C4-2B (cell line): ENCODE results near the gene APMAP.

Experiments
- ZFX ChIP-seq: fragments of 450-650 bp; IDR thresholded peaks from 2 replicates; pipeline ENCODE4 v1.6.1; 2017
- TF ChIP-seq, protein P1 (sequence below): fragments of 450-650 bp; conservative IDR thresholded peaks from 2 replicates; pipeline ENCODE4 v1.5.1; 2017; ENCODE audit warnings: mild to moderate bottlenecking

GRCh38 chr20:25007491-25008305 lies 15.1 kb upstream of the APMAP start:
- TF ChIP-seq, protein P1, sequence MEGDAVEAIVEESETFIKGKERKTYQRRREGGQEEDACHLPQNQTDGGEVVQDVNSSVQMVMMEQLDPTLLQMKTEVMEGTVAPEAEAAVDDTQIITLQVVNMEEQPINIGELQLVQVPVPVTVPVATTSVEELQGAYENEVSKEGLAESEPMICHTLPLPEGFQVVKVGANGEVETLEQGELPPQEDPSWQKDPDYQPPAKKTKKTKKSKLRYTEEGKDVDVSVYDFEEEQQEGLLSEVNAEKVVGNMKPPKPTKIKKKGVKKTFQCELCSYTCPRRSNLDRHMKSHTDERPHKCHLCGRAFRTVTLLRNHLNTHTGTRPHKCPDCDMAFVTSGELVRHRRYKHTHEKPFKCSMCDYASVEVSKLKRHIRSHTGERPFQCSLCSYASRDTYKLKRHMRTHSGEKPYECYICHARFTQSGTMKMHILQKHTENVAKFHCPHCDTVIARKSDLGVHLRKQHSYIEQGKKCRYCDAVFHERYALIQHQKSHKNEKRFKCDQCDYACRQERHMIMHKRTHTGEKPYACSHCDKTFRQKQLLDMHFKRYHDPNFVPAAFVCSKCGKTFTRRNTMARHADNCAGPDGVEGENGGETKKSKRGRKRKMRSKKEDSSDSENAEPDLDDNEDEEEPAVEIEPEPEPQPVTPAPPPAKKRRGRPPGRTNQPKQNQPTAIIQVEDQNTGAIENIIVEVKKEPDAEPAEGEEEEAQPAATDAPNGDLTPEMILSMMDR = no peak
- TF ChIP-seq ZFX = no peak
